HFFc6 (cell line): ENCODE data around the gene MVB12B. TPM values are rescaled to one million over a fixed set of nuclear protein-coding genes. Genes with fewer than 3 reads are reported as not detected.

ENCODE experiments used
- DNase-seq: peaks from one replicate; pipeline ENCODE4 v3.0.0-alpha.2; 2018
- H3K27ac Mint-ChIP-seq: 2 replicates; pipeline ENCODE4 v1.8.0; 2020; ENCODE audit warnings: mild to moderate bottlenecking, mixed read lengths
- H3K27me3 Mint-ChIP-seq: 2 replicates; pipeline ENCODE4 v1.8.0; 2021; ENCODE audit warnings: mild to moderate bottlenecking, moderate library complexity, mixed read lengths; ENCODE audit not compliant: insufficient read depth
- H3K36me3 Mint-ChIP-seq: 2 replicates; pipeline ENCODE4 v1.8.0; 2021; ENCODE audit warnings: low read depth, mixed read lengths
- H3K4me1 Mint-ChIP-seq: 2 replicates; pipeline ENCODE4 v1.8.0; 2020; ENCODE audit warnings: low read depth, mixed read lengths
- H3K4me3 Mint-ChIP-seq: 2 replicates; pipeline ENCODE4 v1.8.0; 2020; ENCODE audit warnings: mild to moderate bottlenecking, moderate library complexity, mixed read lengths
- H3K9me3 Mint-ChIP-seq: 2 replicates; pipeline ENCODE4 v1.8.0; 2020; ENCODE audit warnings: mild to moderate bottlenecking, mixed read lengths
- CTCF ChIP-seq: fragments of 200-600 bp; sonication (generic); IDR thresholded peaks from 2 replicates; pipeline ENCODE4 v1.5.0; 2021; ENCODE audit warnings: antibody characterized with exemption, mild to moderate bottlenecking
- total RNA-seq, 6 experiments: library from RNA; stranded (reverse); fragmentation: NEBNext Ultra II Directional; extraction: Animal tissue kit (Norgen Biotek cat#: 25700); gene quantifications; 2 replicates in 1 of 6; 3 replicates in 5 of 6; pipeline ENCODE4 v1.2.3, GENCODE V29; 2021

Gene MVB12B
- total RNA-seq, 6 experiments from 2014 or later, result 4.4 to 8.3 (median 6.7) TPM

- Mint-ChIP-seq H3K4me3 (no peak overlapping the region), H3K9me3 (no peaks in the 10 kb centered on the region)
Observed at GRCh38 chr9:126372716-126373115, 46.1 kb downstream of the MVB12B start.

GRCh38 chr9:126373241-126373640 is 46.6 kb downstream of the MVB12B start:
- no peaks in the 10 kb centered on the region for H3K27me3 Mint-ChIP-seq
- H3K4me1 Mint-ChIP-seq, result peaks cover 47% of the 10 kb centered on the region
- H3K27ac Mint-ChIP-seq, result peak overlapping the region; percentile 40; the same call in 1 of the 2 replicates
- no peaks in the 10 kb centered on the region for H3K36me3 Mint-ChIP-seq
- no peak for TF ChIP-seq CTCF
- H3K9me3 Mint-ChIP-seq, result no peaks in the 10 kb centered on the region
- peak; percentile 22 for DNase-seq
- no peak overlapping the region for H3K4me3 Mint-ChIP-seq

More at GRCh38 chr9:126372716-126373115, 46.1 kb downstream of the MVB12B start:
- peak overlapping the region; percentile 27 for H3K27ac Mint-ChIP-seq
- H3K27me3 Mint-ChIP-seq, result no peaks in the 10 kb centered on the region
- TF ChIP-seq CTCF, result no peak
- H3K4me1 Mint-ChIP-seq, result peaks cover 47% of the 10 kb centered on the region
- DNase-seq, result no peak
- no peaks in the 10 kb centered on the region for H3K36me3 Mint-ChIP-seq

GRCh38 chr9:126374366-126374781 is 47.7 kb downstream of the MVB12B start:
- DNase-seq, result no peak
- Mint-ChIP-seq H3K4me3 (no peak overlapping the region), H3K27ac (no peak overlapping the region), H3K27me3 (no peaks in the 10 kb centered on the region; the same call in 1 of the 2 replicates), H3K9me3 (no peaks in the 10 kb centered on the region), H3K4me1 (peaks cover 47% of the 10 kb centered on the region), H3K36me3 (no peaks in the 10 kb centered on the region)
- no peak for TF ChIP-seq CTCF

- Mint-ChIP-seq H3K4me3 (peak overlapping the region; percentile 37; the same call in 1 of the 2 replicates), H3K27ac (peak overlapping the region; percentile 69), H3K9me3 (no peaks in the 10 kb centered on the region), H3K27me3 (no peaks in the 10 kb centered on the region; the same call in 1 of the 2 replicates), H3K4me1 (peaks cover 55% of the 10 kb centered on the region), H3K36me3 (no peaks in the 10 kb centered on the region)
- no peak for DNase-seq
- TF ChIP-seq CTCF, result no peak
Observed at GRCh38 chr9:126375386-126375785, 48.8 kb downstream of the MVB12B start.

GRCh38 chr9:126376311-126377175 is 49.9 kb downstream of the MVB12B start:
- no peaks in the 10 kb centered on the region for H3K9me3 Mint-ChIP-seq
- TF ChIP-seq CTCF, result no peak
- peak overlapping the region; percentile 69; the same call in 1 of the 2 replicates for H3K27ac Mint-ChIP-seq
- no peaks in the 10 kb centered on the region; the same call in 1 of the 2 replicates for H3K27me3 Mint-ChIP-seq
- H3K4me3 Mint-ChIP-seq, result peak overlapping the region; percentile 37; the same call in 1 of the 2 replicates
- H3K4me1 Mint-ChIP-seq, result peaks cover 55% of the 10 kb centered on the region
- H3K36me3 Mint-ChIP-seq, result no peaks in the 10 kb centered on the region
- DNase-seq, result no peak
